ENCODE data around the gene RSBN1L. TPM values are rescaled to one million over a fixed set of nuclear protein-coding genes. Genes with fewer than 3 reads are reported as not detected.

RSBN1L gene
- polyA plus RNA-seq, 3 donors from 2014 or later = 4.9 to 11.1 (median 6.5) TPM

- no peaks in the 10 kb centered on the region for H3K9me3 Mint-ChIP-seq
- peak overlapping the region in 1 of 6 donors; percentile 46 for H3K27ac Mint-ChIP-seq
- no peaks in the 10 kb centered on the region for H3K4me1 Mint-ChIP-seq
- peaks cover 3 to 15% (median 5%) of the 10 kb centered on the region in 3 donors for H3K36me3 Mint-ChIP-seq
- peaks cover 3 to 5% (median 4%) of the 10 kb centered on the region in 3 donors for H3K27me3 Mint-ChIP-seq (ENCODE audit: low read depth in 3 of 3)
- H3K4me3 Mint-ChIP-seq = no peak overlapping the region
- DNase-seq = no peak
Measured at GRCh38 chr7:77664715-77665114, 31.5 kb upstream of the RSBN1L start.

GRCh38 chr7:77665161-77665560 is 31.1 kb upstream of the RSBN1L start:
- H3K4me1 Mint-ChIP-seq = no peaks in the 10 kb centered on the region
- H3K27ac Mint-ChIP-seq = peak overlapping the region in 2 of 6 donors; percentile 23 to 39
- H3K27me3 Mint-ChIP-seq (ENCODE audit: low read depth in 3 of 3) = peaks cover 3 to 5% (median 4%) of the 10 kb centered on the region in 3 donors
- DNase-seq = no peak
- H3K4me3 Mint-ChIP-seq = no peak overlapping the region
- no peaks in the 10 kb centered on the region for H3K9me3 Mint-ChIP-seq
- H3K36me3 Mint-ChIP-seq = peaks cover 3 to 15% (median 5%) of the 10 kb centered on the region in 3 donors

GRCh38 chr7:77667459-77668086 is 28.7 kb upstream of the RSBN1L start:
- Mint-ChIP-seq H3K36me3 (peaks cover 0 to 15% (median 0%) of the 10 kb centered on the region in 3 donors), H3K27me3 (ENCODE audit: low read depth in 3 of 3) (peaks cover 3 to 5% (median 4%) of the 10 kb centered on the region in 3 donors), H3K9me3 (no peaks in the 10 kb centered on the region)

GRCh38 chr7:77674878-77675277 is 21.4 kb upstream of the RSBN1L start:
- H3K36me3 Mint-ChIP-seq = no peaks in the 10 kb centered on the region
- no peak overlapping the region for H3K4me3 Mint-ChIP-seq
- peaks cover 0 to 13% (median 6%) of the 10 kb centered on the region in 3 donors for H3K27me3 Mint-ChIP-seq (ENCODE audit: low read depth in 3 of 3)

More at GRCh38 chr7:77667459-77668086, 28.7 kb upstream of the RSBN1L start:
- DNase-seq = no peak
- no peaks in the 10 kb centered on the region for H3K4me1 Mint-ChIP-seq
- H3K27ac Mint-ChIP-seq = peak overlapping the region in 3 of 6 donors; percentile 4 to 30 (median 30)
- no peak overlapping the region for H3K4me3 Mint-ChIP-seq

GRCh38 chr7:77679608-77680007 is 16.7 kb upstream of the RSBN1L start:
- no peak for DNase-seq

More at GRCh38 chr7:77674878-77675277, 21.4 kb upstream of the RSBN1L start:
- peaks cover 0 to 10% of the 10 kb centered on the region in 2 donors for H3K4me1 Mint-ChIP-seq
- H3K27ac Mint-ChIP-seq = no peak overlapping the region
- no peak for DNase-seq
- no peaks in the 10 kb centered on the region for H3K9me3 Mint-ChIP-seq

GRCh38 chr7:77680266-77680665 is 16.0 kb upstream of the RSBN1L start:
- H3K4me3 Mint-ChIP-seq = no peak overlapping the region
- no peak for DNase-seq
- peaks cover 0 to 6% (median 0%) of the 10 kb centered on the region in 3 donors for H3K27me3 Mint-ChIP-seq (ENCODE audit: low read depth in 3 of 3)
- peaks cover 2 to 10% of the 10 kb centered on the region in 2 donors for H3K4me1 Mint-ChIP-seq
- H3K9me3 Mint-ChIP-seq = no peaks in the 10 kb centered on the region
- peaks cover 0 to 15% (median 9%) of the 10 kb centered on the region in 3 donors for H3K36me3 Mint-ChIP-seq
- H3K27ac Mint-ChIP-seq = no peak overlapping the region

More at GRCh38 chr7:77679608-77680007, 16.7 kb upstream of the RSBN1L start:
- Mint-ChIP-seq H3K4me1 (peaks cover 2 to 10% of the 10 kb centered on the region in 2 donors), H3K9me3 (no peaks in the 10 kb centered on the region), H3K27me3 (ENCODE audit: low read depth in 3 of 3) (peaks cover 0 to 6% (median 2%) of the 10 kb centered on the region in 3 donors), H3K36me3 (peaks cover 0 to 15% (median 7%) of the 10 kb centered on the region in 3 donors), H3K4me3 (no peak overlapping the region), H3K27ac (peak overlapping the region in 1 of 6 donors; percentile 11)

- Mint-ChIP-seq H3K4me3 (no peak overlapping the region), H3K9me3 (no peaks in the 10 kb centered on the region), H3K36me3 (peaks cover 0 to 18% (median 15%) of the 10 kb centered on the region in 3 donors), H3K4me1 (peaks cover 22 to 28% of the 10 kb centered on the region in 2 donors), H3K27me3 (ENCODE audit: low read depth in 3 of 3) (peaks cover 0 to 8% (median 0%) of the 10 kb centered on the region in 3 donors), H3K27ac (no peak overlapping the region)
- DNase-seq = no peak
Measured at GRCh38 chr7:77684030-77684429, 12.2 kb upstream of the RSBN1L start.

GRCh38 chr7:77685233-77685632 is 11.0 kb upstream of the RSBN1L start:
- Mint-ChIP-seq H3K36me3 (peaks cover 0 to 18% (median 15%) of the 10 kb centered on the region in 3 donors), H3K9me3 (no peaks in the 10 kb centered on the region), H3K27me3 (ENCODE audit: low read depth in 3 of 3) (peaks cover 0 to 8% (median 0%) of the 10 kb centered on the region in 3 donors), H3K4me3 (no peak overlapping the region), H3K4me1 (peaks cover 22 to 23% of the 10 kb centered on the region in 2 donors), H3K27ac (no peak overlapping the region)
- no peak for DNase-seq

- Mint-ChIP-seq H3K27me3 (ENCODE audit: low read depth in 3 of 3) (peaks cover 0 to 8% (median 0%) of the 10 kb centered on the region in 3 donors), H3K9me3 (no peaks in the 10 kb centered on the region), H3K4me3 (peak overlapping the region; percentile 8 to 54 (median 38)), H3K27ac (peak overlapping the region in 5 of 6 donors; percentile 9 to 73 (median 24)), H3K36me3 (peaks cover 0 to 18% (median 15%) of the 10 kb centered on the region in 3 donors), H3K4me1 (peaks cover 22 to 26% of the 10 kb centered on the region in 2 donors)
- peak in 1 of 3 donors; percentile 13 for DNase-seq
Measured at GRCh38 chr7:77687100-77687746, 9.0 kb upstream of the RSBN1L start.

- Mint-ChIP-seq H3K36me3 (peaks cover 0 to 15% (median 14%) of the 10 kb centered on the region in 3 donors), H3K4me3 (peak overlapping the region; percentile 8 to 54 (median 38)), H3K9me3 (no peaks in the 10 kb centered on the region), H3K4me1 (peaks cover 22 to 30% of the 10 kb centered on the region in 2 donors), H3K27ac (peak overlapping the region; percentile 9 to 80 (median 30)), H3K27me3 (ENCODE audit: low read depth in 3 of 3) (peaks cover 0 to 8% (median 0%) of the 10 kb centered on the region in 3 donors)
- DNase-seq = peak; percentile 28 to 36 (median 31)
Measured at GRCh38 chr7:77687747-77688144, 8.5 kb upstream of the RSBN1L start.

GRCh38 chr7:77690289-77690688 is 6.0 kb upstream of the RSBN1L start:
- H3K4me1 Mint-ChIP-seq = peaks cover 36 to 47% of the 10 kb centered on the region in 2 donors

GRCh38 chr7:77691892-77692491 is 4.3 kb upstream of the RSBN1L start:
- Mint-ChIP-seq H3K27me3 (ENCODE audit: low read depth in 3 of 3) (peaks cover 7 to 14% (median 10%) of the 10 kb centered on the region in 3 donors), H3K36me3 (peaks cover 0 to 3% (median 3%) of the 10 kb centered on the region in 3 donors), H3K4me1 (peaks cover 36 to 47% of the 10 kb centered on the region in 2 donors), H3K4me3 (no peak overlapping the region), H3K27ac (peak overlapping the region in 1 of 6 donors; percentile 8), H3K9me3 (no peaks in the 10 kb centered on the region)
- no peak for DNase-seq

More at GRCh38 chr7:77690289-77690688, 6.0 kb upstream of the RSBN1L start:
- no peak for DNase-seq
- peaks cover 0 to 6% (median 3%) of the 10 kb centered on the region in 3 donors for H3K36me3 Mint-ChIP-seq
- H3K27me3 Mint-ChIP-seq (ENCODE audit: low read depth in 3 of 3) = peaks cover 0 to 8% (median 0%) of the 10 kb centered on the region in 3 donors
- no peaks in the 10 kb centered on the region for H3K9me3 Mint-ChIP-seq
- H3K4me3 Mint-ChIP-seq = no peak overlapping the region
- no peak overlapping the region for H3K27ac Mint-ChIP-seq

GRCh38 chr7:77693830-77694583 is 2.3 kb upstream of the RSBN1L start:
- H3K4me3 Mint-ChIP-seq = peak overlapping the region; percentile 10 to 60 (median 53)
- no peaks in the 10 kb centered on the region for H3K9me3 Mint-ChIP-seq
- no peak for DNase-seq
- H3K36me3 Mint-ChIP-seq = no peaks in the 10 kb centered on the region
- H3K4me1 Mint-ChIP-seq = peaks cover 40 to 48% of the 10 kb centered on the region in 2 donors
- H3K27me3 Mint-ChIP-seq (ENCODE audit: low read depth in 3 of 3) = peaks cover 9 to 11% (median 11%) of the 10 kb centered on the region in 3 donors
- H3K27ac Mint-ChIP-seq = peak overlapping the region in 3 of 6 donors; percentile 23 to 51 (median 33)
